HL-60 (cell line): Measurements from ENCODE around the gene AP4M1.

ENCODE experiments used
- DNase-seq, 2 experiments: peaks; one replicate each; pipeline ENCODE4 v3.0.0-alpha.2; 2010 to 2020; ENCODE audit warnings: low read depth in 1 of 2, low spot score in 1 of 2
- H3K27ac ChIP-seq: fragments of 250-450 bp; sonication (Bioruptor Pico); replicated peaks from 2 replicates; pipeline ENCODE4 v1.5.1; 2020; ENCODE audit warnings: mild to moderate bottlenecking, moderate library complexity
- H3K27me3 ChIP-seq: fragments of 250-450 bp; sonication (Bioruptor Pico); 2 replicates; pipeline ENCODE4 v1.5.1; 2021; ENCODE audit warnings: mild to moderate bottlenecking, moderate library complexity; ENCODE audit not compliant: insufficient read depth, poor library complexity, severe bottlenecking
- H3K4me3 ChIP-seq: replicated peaks from 2 replicates; pipeline ENCODE4 v1.5.1; 2011; ENCODE audit warnings: mild to moderate bottlenecking, control low read depth, low read length; ENCODE audit not compliant: insufficient read depth
- CTCF ChIP-seq: IDR thresholded peaks from one replicate; pipeline ENCODE4 v1.5.1; 2011; ENCODE audit warnings: low read length, control low read depth, inconsistent platforms; ENCODE audit not compliant: insufficient read depth
- GABPA ChIP-seq: IDR thresholded peaks from 2 replicates; pipeline ENCODE4 v1.6.1; 2012; ENCODE audit warnings: low read depth
- POLR2AphosphoS5 ChIP-seq: IDR thresholded peaks from 2 replicates; pipeline ENCODE4 v1.6.1; 2012; ENCODE audit warnings: low read depth
- REST ChIP-seq: IDR thresholded peaks from 2 replicates; pipeline ENCODE4 v1.6.1; 2012; ENCODE audit warnings: low read depth; ENCODE audit not compliant: insufficient replicate concordance
- SPI1 ChIP-seq: IDR thresholded peaks from 2 replicates; pipeline ENCODE4 v1.6.1; 2012; ENCODE audit warnings: low read depth, mild to moderate bottlenecking, borderline replicate concordance

Gene AP4M1

GRCh38 chr7:100082978-100083377 lies 18.5 kb upstream of the AP4M1 start:
- DNase-seq = no peak
- no peaks in the 10 kb centered on the region for H3K27me3 ChIP-seq
- TF ChIP-seq GABPA = no peak
- H3K4me3 ChIP-seq = no peak overlapping the region
- peak overlapping the region; percentile 88 for H3K27ac ChIP-seq

- no peaks in the 10 kb centered on the region for H3K27me3 ChIP-seq
- TF ChIP-seq GABPA (no peak), POLR2AphosphoS5 (no peak), CTCF (no peak), SPI1 (no peak), REST (no peak)
- no peak overlapping the region for H3K27ac ChIP-seq
- DNase-seq = peak in 1 of 2 experiments; percentile 42
- no peak overlapping the region for H3K4me3 ChIP-seq
These were observed 15.9 kb upstream of the AP4M1 start for GRCh38 chr7:100085515-100085914.

- no peak for DNase-seq
- no peak overlapping the region for H3K4me3 ChIP-seq
- H3K27me3 ChIP-seq = no peaks in the 10 kb centered on the region
- H3K27ac ChIP-seq = no peak overlapping the region
- TF ChIP-seq CTCF (no peak), SPI1 (no peak), REST (no peak), GABPA (no peak), POLR2AphosphoS5 (no peak)
These were observed 14.2 kb upstream of the AP4M1 start for GRCh38 chr7:100087055-100087750.

GRCh38 chr7:100088095-100088620 lies 13.3 kb upstream of the AP4M1 start:
- TF ChIP-seq REST (no peak), SPI1 (no peak), GABPA (no peak), CTCF (no peak), POLR2AphosphoS5 (no peak)
- Histone ChIP-seq H3K27ac (peak overlapping the region; percentile 80), H3K4me3 (peak overlapping the region; percentile 94), H3K27me3 (no peaks in the 10 kb centered on the region)
- DNase-seq = no peak
